GM12891 (cell line): ENCODE data around the gene HHAT.

Experiments used
- DNase-seq: peaks from one replicate; pipeline ENCODE4 v3.0.0; 2011; ENCODE audit warnings: low spot score; ENCODE audit not compliant: insufficient read length
- FAIRE-seq: peaks from 2 replicates; lab custom pipeline; 2011; peaks lifted over from hg19 to GRCh38; lab: Jason Lieb, UNC
- PAX5 ChIP-seq: IDR thresholded peaks from 2 replicates; pipeline ENCODE4 v1.6.1; 2011; ENCODE audit warnings: low read length, moderate library complexity, mild to moderate bottlenecking; ENCODE audit not compliant: insufficient read depth, severe bottlenecking
- POLR2A ChIP-seq: IDR thresholded peaks from 2 replicates; pipeline ENCODE4 v1.6.1; 2011; ENCODE audit warnings: low read depth, low read length, control low read depth
- POLR2AphosphoS5 ChIP-seq: IDR thresholded peaks from 2 replicates; pipeline ENCODE4 v1.6.1; 2011; ENCODE audit warnings: low read depth, low read length, control low read depth
- POU2F2 ChIP-seq: IDR thresholded peaks from 2 replicates; pipeline ENCODE4 v1.6.1; 2011; ENCODE audit warnings: low read depth, mild to moderate bottlenecking, control low read depth, low read length, moderate library complexity
- SPI1 ChIP-seq: IDR thresholded peaks from 2 replicates; pipeline ENCODE4 v1.6.1; 2011; ENCODE audit warnings: low read depth, low read length, control low read depth
- TAF1 ChIP-seq: IDR thresholded peaks from 2 replicates; pipeline ENCODE4 v1.6.1; 2011; ENCODE audit warnings: low read depth, low read length, control low read depth

HHAT gene

GRCh38 chr1:210428696-210429095 lies 100.0 kb downstream of the HHAT start:
- FAIRE-seq (no peak), DNase-seq (no peak)
- TF ChIP-seq POLR2AphosphoS5 = no peak
- no peak for TF ChIP-seq POU2F2
- no peak for TF ChIP-seq SPI1

DNA sequence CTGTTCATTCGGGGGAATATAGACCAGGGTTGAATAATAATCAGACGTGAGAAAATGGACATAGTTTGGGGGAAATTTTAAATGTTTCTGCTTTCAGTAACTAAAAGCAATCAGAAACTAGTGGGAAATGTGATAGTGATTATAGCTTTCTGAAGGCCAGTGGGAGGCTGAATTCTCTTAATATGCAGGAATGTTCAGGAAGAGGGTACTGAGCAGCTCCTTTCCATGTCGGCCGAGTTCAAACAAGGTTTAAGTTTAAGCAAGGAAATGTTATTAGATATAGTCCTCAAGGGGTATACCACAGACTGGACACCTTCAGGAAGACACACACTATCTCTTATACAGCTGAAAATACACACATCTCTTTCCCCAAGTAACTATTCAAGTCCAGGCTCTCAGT lies 105.5 kb downstream of the HHAT start:
- TF ChIP-seq POU2F2 = no peak
- TF ChIP-seq TAF1 = no peak
- TF ChIP-seq POLR2A = no peak
- no peak for TF ChIP-seq PAX5
- no peak for TF ChIP-seq POLR2AphosphoS5
- no peak for TF ChIP-seq SPI1
- FAIRE-seq = no peak
- DNase-seq = no peak

- DNase-seq (no peak), FAIRE-seq (no peak)
- TF ChIP-seq POLR2AphosphoS5 = no peak
- TF ChIP-seq POU2F2 = no peak
- TF ChIP-seq SPI1 = no peak
- no peak for TF ChIP-seq PAX5
- TF ChIP-seq POLR2A = no peak
- no peak for TF ChIP-seq TAF1
These were observed 108.4 kb downstream of the HHAT start for GRCh38 chr1:210437111-210437510.

DNA sequence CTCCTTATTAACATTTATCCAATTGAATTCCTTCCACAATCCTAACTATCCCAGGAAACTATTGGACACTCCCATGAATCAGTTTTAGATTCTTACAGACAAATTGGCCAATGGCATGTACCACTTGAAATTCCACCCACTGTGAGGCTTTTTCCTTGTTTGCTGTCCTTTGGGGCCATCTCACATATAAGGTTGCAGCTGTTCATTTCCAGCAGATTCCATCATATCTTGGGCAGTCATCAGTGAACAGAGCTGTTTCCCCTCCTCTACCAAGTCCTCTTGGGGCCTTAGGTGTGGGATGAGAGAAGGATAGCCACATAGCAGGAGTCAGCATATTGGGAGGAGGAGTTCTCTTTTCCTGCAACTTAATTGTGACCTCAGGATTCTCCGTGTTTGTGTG lies 109.1 kb downstream of the HHAT start:
- FAIRE-seq = no peak

GRCh38 chr1:210438928-210439841 lies 110.5 kb downstream of the HHAT start:
- FAIRE-seq (no peak), DNase-seq (no peak)

More for the DNA sequence above, 109.1 kb downstream of the HHAT start:
- DNase-seq = no peak
- no peak for TF ChIP-seq SPI1
- no peak for TF ChIP-seq POU2F2
- no peak for TF ChIP-seq POLR2AphosphoS5
- TF ChIP-seq PAX5 = no peak
- TF ChIP-seq TAF1 = no peak

GRCh38 chr1:210440081-210440480 lies 111.4 kb downstream of the HHAT start:
- FAIRE-seq (no peak), DNase-seq (no peak)
- TF ChIP-seq POLR2AphosphoS5 (no peak), PAX5 (no peak), POLR2A (no peak)

More at GRCh38 chr1:210438928-210439841, 110.5 kb downstream of the HHAT start:
- TF ChIP-seq POLR2A (no peak), PAX5 (no peak), POU2F2 (no peak), TAF1 (no peak), SPI1 (no peak), POLR2AphosphoS5 (no peak)

GRCh38 chr1:210441028-210441427 lies 112.3 kb downstream of the HHAT start:
- FAIRE-seq (no peak), DNase-seq (no peak)
- TF ChIP-seq PAX5 (no peak), POU2F2 (no peak), POLR2A (no peak), POLR2AphosphoS5 (no peak), TAF1 (no peak), SPI1 (no peak)

- no peak for FAIRE-seq
These were observed 116.8 kb downstream of the HHAT start for GRCh38 chr1:210445485-210445884.

DNA sequence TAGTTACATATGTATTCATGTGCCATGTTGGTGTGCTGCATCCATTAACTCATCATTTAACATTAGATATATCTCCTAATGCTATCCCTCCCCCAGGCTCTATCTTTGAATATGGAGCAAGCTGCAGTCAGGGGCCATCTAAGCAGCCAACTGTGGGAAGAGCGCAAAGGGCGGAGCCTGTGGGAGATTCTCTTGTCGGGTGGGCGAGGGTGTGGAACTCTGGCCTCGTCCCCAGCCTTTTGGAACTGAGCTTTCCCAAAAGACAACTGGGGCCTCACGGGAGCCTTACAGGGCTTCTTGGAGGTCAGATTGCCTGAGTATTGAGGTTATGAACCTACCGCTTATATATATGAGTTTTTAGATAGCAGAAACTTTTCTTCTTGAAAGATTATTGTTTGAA lies 117.2 kb downstream of the HHAT start:
- DNase-seq (no peak), FAIRE-seq (no peak)
- TF ChIP-seq POLR2A = no peak
- TF ChIP-seq SPI1 = no peak
- no peak for TF ChIP-seq POU2F2
- TF ChIP-seq POLR2AphosphoS5 = no peak
- no peak for TF ChIP-seq PAX5
- TF ChIP-seq TAF1 = no peak

More at GRCh38 chr1:210445485-210445884, 116.8 kb downstream of the HHAT start:
- DNase-seq = no peak
- TF ChIP-seq SPI1 (no peak), TAF1 (no peak), PAX5 (no peak), POLR2AphosphoS5 (no peak), POLR2A (no peak), POU2F2 (no peak)

- no peak for DNase-seq
- TF ChIP-seq POLR2A (no peak), POU2F2 (no peak), POLR2AphosphoS5 (no peak), TAF1 (no peak), SPI1 (no peak), PAX5 (no peak)
- no peak for FAIRE-seq
These were observed 117.8 kb downstream of the HHAT start for GRCh38 chr1:210446479-210446878.
